GM19324 (cell line): ENCODE results near the gene B4GALT5.
"Not testable (repeated sequence)": the region's sequence is repeated elsewhere in the genome, so short reads cannot be mapped to it uniquely, and the experiment has no call there.

Experiments used
- ATAC-seq: cut with Tn5 transposase; IDR thresholded peaks from one replicate; pipeline ENCODE4 v1.9.1; 2021; ENCODE audit warnings: mild to moderate bottlenecking, moderate library complexity; ENCODE audit not compliant: unreplicated experiment, low FRiP score

The B4GALT5 gene

GRCh38 chr20:49633643-49634042 lies 80.0 kb downstream of the B4GALT5 start:
- ATAC-seq, result no peak

GRCh38 chr20:49633023-49633422 lies 80.7 kb downstream of the B4GALT5 start:
- ATAC-seq, result no peak

GRCh38 chr20:49631856-49632418 lies 81.7 kb downstream of the B4GALT5 start:
- ATAC-seq, result no peak

GRCh38 chr20:49631061-49631716 lies 82.5 kb downstream of the B4GALT5 start:
- peak; percentile 18 for ATAC-seq

- peak; percentile 79 for ATAC-seq
These were observed 83.2 kb downstream of the B4GALT5 start for GRCh38 chr20:49630396-49630951.

- ATAC-seq, result no peak
These were observed 84.1 kb downstream of the B4GALT5 start for GRCh38 chr20:49629606-49630005.

- not testable (repeated sequence) for ATAC-seq
These were observed 85.4 kb downstream of the B4GALT5 start for GRCh38 chr20:49628280-49628679.

- ATAC-seq, result no peak
These were observed 86.3 kb downstream of the B4GALT5 start for GRCh38 chr20:49627329-49627761.

- not testable (repeated sequence) for ATAC-seq
These were observed 88.7 kb downstream of the B4GALT5 start for GRCh38 chr20:49624988-49625387.

- ATAC-seq, result no peak
These were observed 89.4 kb downstream of the B4GALT5 start for GRCh38 chr20:49624317-49624716.

GRCh38 chr20:49622243-49622642 lies 91.4 kb downstream of the B4GALT5 start:
- ATAC-seq, result no peak

- peak; percentile 81 for ATAC-seq
These were observed 93.1 kb downstream of the B4GALT5 start for GRCh38 chr20:49620364-49621240.

- ATAC-seq, result no peak
These were observed 94.3 kb downstream of the B4GALT5 start for GRCh38 chr20:49619113-49620048.

- no peak for ATAC-seq
These were observed 95.4 kb downstream of the B4GALT5 start for GRCh38 chr20:49618289-49618688.

GRCh38 chr20:49617394-49617793 lies 96.3 kb downstream of the B4GALT5 start:
- not testable (repeated sequence) for ATAC-seq

GRCh38 chr20:49616154-49617007 lies 97.3 kb downstream of the B4GALT5 start:
- no peak for ATAC-seq

- no peak for ATAC-seq
These were observed 98.1 kb downstream of the B4GALT5 start for GRCh38 chr20:49615401-49616153.

- ATAC-seq, result not testable (repeated sequence)
These were observed 98.7 kb downstream of the B4GALT5 start for GRCh38 chr20:49615051-49615400.
